ENCODE measurements around the gene RAB40B.

Gene RAB40B

GRCh38 chr17:82716203-82717010, 17.9 kb upstream of the RAB40B start, which contains the start of gene FN3KRP:
TSS of gene FN3KRP (plus strand) at chr17:82716706. CDS start at chr17:82716756, 50 bp downstream.
- peak; percentile 94 for DNase-seq (ENCODE audit: low spot score)

GRCh38 chr17:82713071-82713723, 14.7 kb upstream of the RAB40B start:
- DNase-seq (ENCODE audit: low spot score): no peak

DNA sequence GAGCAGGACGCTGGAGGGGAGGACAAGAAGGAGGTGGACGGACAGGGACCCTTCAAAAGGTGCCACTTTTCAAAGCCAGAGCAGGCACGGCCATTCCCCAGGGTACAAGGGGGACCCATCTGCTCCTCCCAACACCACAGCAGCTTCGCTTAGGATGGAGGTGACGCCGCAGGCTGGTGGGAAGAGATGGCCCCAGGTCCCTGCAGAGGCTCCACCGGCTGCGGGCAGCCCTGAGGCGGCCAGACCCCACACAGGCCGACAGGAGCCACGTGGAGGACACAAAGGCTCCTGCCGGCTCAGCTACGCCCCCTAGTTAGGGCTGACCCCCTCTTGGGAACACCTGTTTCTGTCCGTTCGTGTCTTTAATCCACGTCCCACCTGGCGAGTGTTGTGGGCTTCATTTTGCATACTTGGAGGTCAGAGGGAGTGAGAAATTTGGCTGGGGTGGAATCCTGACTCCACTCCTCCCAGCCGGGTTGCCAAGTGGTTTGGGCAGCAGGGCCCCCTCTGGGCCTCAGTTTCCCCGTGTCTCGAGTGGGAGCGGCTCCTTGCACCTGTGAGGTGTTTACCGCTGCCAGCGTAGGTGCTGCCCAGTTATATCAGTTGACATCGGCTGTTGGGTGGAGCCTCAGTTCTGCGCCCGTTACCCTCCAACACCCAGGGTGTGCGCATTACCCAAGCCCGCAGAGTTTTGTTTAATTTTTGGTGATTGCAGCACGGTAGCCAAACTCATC, 12.2 kb upstream of the RAB40B start:
- DNase-seq (ENCODE audit: low spot score): no peak

DNA sequence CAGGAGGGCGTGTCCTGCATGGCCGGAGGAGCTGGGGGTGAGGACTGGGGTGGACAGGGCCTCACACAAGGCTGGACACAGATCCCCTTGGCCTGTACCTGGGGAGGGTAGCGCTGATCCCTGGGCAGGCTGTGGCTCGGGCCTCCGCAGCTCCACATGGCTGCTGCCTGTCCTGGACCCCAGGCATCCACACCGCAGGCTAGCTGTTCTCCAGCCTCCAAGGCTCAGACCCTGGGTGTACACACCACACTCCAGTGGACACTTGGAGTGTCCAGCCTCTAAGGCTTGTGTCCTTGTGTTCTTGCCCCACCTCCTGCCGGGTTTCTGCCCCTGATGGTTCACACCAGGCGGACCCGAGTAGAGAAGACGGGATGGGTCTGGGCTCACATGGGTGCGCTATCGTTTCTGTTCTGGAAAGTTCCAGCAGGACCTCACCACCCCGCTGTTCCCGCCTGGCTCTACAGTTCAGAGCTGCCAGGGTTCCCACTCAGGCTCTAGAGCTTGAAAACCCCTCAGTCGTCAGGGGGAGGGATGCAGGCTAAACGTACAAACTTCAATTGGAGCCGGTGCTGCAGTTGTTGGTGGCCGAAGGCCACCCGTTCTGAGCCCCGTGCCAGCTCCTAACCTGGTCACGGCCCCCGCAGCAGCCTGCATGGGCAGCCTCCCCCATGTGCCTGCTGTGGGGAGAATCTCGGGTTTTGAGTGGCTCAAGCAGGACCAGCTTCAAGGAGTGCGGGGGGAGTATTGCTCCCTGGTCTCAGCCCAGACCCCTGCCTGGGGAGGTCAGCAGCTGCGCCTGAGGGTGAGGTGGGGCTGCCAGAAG, 11.4 kb upstream of the RAB40B start:
- no peak for DNase-seq (ENCODE audit: low spot score)

- no peak for DNase-seq (ENCODE audit: low spot score)
These were observed 10.7 kb upstream of the RAB40B start for GRCh38 chr17:82709024-82709675.

DNA sequence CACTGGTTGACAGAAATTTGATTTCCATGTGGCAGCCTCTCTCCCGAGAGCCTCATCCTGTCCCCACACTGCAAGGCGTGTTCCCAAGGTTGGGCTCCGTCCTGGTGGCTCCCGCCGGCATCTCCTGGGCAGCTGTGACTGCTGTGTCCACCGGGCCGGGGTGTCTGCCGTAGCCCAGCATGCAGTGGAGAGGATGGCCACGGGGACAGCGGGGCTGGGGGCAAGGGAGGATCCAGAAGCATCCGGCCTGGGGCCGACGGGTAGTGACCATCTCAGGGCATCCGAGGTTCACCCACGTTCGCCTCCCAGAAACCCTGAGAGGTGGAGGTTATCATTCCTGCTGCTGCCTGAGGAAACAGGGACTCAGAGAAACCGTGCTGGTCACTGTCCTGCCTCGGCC, 7.3 kb upstream of the RAB40B start:
- no peak for DNase-seq (ENCODE audit: low spot score)

DNA sequence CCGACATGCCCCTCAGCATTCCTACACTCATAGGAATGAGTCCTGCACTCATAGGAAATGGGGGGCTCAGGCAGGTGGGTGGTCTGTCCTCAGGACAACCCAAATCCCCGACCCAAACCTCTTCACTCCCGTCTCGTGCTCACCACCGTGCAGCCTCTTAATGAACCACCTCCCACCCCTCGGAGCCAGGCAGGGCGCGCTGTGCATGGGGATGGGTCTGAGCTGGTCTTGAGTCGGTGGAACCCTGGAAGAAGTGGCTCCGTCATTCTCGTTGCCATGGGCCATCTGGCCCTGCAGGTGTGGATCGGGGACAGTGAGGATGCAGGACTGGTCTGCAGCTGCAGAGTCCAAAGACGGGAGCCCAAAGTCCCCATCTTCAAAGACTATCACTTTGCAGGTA, 6.4 kb upstream of the RAB40B start:
- no peak for DNase-seq (ENCODE audit: low spot score)

GRCh38 chr17:82703935-82704865, 5.7 kb upstream of the RAB40B start:
- DNase-seq (ENCODE audit: low spot score): no peak

GRCh38 chr17:82703036-82703745, 4.7 kb upstream of the RAB40B start:
- DNase-seq (ENCODE audit: low spot score): no peak

DNA sequence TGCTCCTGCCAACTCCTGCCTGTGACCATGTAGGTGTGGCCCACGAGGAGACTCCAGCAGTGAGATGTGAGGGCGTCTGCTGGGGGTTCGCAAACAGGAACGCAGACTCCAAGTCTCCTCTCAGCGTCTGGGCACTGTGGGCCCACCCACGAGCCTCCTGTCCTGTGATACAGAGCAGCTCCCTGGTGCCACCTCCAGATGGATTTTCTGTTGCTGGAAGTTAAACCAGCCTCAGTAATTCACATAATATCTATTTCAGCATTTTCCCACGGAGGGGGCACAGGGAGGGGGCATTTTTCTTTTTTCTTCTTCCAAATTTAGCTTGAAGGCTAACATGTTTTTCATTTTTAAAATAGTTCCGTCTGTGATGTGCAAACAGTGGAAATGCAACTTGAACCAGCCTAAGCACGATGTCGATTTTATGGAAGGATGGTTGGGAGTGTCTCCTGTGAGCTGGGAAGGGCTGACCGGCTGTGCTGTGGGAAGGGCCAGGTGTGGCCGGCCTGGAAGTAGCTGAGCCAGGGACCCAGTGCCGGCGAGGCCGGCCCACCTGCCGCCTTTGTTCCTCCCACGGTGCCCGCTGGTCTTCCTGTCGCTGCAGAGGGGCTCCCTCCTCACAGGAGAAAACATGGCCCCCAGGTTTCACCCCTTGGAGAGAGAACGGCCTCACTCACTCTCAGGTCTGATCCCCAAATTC, 3.9 kb upstream of the RAB40B start:
- DNase-seq (ENCODE audit: low spot score): no peak

DNA sequence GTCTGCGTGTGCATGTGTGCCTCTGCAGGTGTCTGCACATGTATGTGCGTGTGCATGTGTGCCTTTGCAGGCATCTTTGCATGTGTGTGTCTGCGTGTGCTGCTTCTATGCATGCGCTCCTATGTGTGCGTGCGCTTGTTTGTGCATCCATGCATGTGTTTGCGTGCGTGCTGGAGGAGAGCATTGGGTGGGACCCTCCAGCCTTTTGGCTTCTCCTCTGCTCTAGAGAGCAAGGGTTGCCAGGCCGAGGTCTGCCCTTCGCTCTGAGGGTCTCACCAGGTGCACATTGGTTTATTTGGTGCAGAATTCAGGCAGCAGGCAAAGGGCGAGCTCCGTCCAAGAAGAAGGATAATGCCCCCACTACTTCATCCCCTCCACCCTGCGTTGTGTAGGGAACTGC, 1.1 kb upstream of the RAB40B start:
- DNase-seq (ENCODE audit: low spot score): no peak

GRCh38 chr17:82698974-82699442, 510 bp upstream of the RAB40B start:
- DNase-seq (ENCODE audit: low spot score): no peak

DNA sequence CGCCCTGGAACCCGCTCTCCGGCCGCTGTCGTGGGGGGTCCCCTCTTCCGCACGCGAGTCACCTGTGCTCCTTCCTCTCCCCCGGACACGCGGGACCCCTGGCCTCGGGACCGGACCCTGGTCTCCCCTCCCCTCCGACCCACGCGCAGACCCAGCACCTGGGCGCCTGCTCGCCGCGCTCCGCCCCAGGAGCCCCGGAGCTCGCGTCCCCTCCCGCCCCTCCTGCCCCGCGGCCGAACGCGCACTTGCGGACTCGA, 762 bp downstream of the RAB40B start:
- no peak for DNase-seq (ENCODE audit: low spot score)

DNA sequence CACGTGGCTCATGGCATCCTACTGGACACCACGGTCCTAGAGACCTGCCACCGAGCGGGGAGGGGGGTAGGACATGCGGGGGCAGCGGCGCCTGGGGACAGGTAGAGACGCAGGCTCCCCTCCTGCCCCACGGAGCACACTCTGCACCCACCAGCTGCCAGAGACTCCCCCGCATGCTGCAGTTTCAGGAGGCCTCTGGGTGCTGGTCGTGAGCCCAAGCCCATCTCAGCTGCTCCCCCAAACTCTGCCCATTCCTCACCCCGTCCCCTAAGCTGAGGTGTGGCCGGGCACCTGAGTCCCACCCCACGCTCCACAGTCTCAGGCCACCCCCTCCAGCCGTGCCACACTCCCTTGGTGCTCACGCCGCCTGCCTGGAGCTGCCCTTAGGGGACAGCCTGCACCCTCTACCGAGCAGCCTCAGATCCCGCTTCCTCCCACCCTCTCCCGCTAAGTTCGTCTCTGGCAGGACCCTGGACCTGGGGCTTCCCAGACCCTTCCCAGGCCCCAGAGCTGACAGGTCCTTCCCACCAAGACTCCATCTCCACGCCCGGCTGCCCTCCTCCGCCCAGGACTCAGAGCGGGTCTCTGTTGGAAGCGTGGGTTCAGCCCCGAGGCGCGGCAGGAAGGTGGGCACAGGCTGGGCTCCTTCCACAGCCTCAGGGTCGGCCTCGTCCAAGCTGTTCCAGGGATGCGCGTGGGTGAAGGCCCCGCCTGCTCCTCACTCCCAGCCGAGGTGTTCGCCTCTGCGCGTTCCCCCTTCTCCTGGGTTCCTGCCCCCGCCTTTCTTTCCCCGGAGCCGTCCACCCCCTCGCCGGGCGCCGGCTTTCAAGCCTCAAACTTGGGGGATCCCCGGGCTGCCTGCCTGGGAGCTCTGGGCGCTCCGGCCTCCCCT, 1.3 kb downstream of the RAB40B start:
- no peak for DNase-seq (ENCODE audit: low spot score)

DNA sequence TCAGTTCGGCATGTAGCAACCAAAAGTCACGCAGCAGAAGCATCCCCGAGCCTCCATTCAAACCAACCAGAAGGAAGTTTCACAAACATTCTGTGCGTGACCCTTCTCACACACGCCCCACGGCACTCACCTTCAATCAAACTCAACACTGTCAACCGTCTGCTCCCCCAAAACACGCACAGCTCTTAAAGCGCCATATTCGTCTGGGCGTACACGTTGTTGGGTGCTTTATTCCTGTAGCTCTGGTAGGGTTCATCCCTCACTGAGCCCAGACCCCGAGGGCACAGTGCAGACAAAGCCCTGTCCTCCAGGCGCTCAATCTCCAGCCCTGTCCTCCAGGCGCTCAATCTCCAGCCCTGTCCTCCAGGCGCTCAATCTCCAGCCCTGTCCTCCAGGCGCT, 2.2 kb downstream of the RAB40B start:
- no peak for DNase-seq (ENCODE audit: low spot score)

DNA sequence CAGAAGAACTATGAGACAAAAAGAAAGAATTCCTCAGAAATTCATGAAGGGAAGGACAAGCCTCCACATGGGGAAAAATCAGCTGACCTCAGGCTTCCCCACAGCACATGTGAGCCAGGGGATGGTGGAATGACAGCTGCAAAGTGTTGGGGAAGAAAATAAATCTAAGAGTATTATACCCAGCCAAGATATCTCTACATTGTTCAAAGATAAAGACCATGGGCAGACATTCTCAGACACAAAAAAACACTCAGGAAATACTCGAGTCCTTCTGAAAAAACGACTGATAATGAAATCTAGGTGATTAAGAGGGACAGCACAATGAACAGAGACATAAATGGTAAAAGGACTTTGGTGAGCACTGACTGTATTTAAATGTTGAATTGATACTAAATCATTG, 3.9 kb downstream of the RAB40B start:
- DNase-seq (ENCODE audit: low spot score): no peak

DNA sequence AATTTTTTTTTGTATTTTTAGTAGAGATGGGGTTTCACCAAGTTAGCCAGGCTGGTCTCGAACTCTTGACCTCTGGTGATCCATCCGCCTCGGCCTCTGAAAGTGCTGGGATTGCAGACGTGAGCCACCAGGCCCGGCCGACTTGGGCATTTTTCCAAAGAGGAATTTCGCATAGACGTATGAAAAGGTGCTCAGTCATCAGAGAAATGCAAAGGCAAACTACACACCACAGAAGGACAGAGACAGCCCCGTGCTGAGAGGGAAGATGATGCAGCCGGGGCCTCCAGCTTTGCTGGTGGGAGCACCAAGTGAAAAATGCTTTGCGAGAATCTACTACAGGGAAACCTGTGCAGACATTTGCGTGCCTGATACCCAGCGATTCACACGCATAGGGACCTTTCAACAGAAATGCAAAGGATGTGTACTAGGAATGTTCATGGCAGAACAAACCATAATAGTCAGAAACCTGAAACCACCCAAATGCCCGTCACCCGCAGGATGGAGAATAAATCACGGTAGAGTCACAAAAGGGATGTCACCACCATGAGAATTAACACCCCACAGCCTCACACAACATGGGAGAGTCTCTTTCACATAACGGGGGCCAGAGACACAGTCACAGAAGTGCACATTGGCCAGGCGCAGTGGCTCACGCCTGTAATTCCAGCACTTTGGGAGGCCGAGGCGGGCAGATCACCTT, 5.2 kb downstream of the RAB40B start:
- no peak for DNase-seq (ENCODE audit: low spot score)

GRCh38 chr17:82692268-82692667, 6.2 kb downstream of the RAB40B start:
- no peak for DNase-seq (ENCODE audit: low spot score)

All from CD4-positive, alpha-beta T cell treated with Interleukin-15 for 4 hours (primary cell).